Ishikawa (cell line): ENCODE results near the gene ZNF662.

ENCODE experiments used
- EP300 ChIP-seq: IDR thresholded peaks from 2 replicates; pipeline ENCODE4 v1.6.1; 2012; ENCODE audit warnings: borderline replicate concordance
- RAD21 ChIP-seq: IDR thresholded peaks from 2 replicates; pipeline ENCODE4 v1.6.1; 2012; ENCODE audit warnings: low read depth
- TAF1 ChIP-seq: IDR thresholded peaks from 2 replicates; pipeline ENCODE4 v1.6.1; 2012; ENCODE audit warnings: low read depth, mild to moderate bottlenecking
- ZBTB7A ChIP-seq: IDR thresholded peaks from 2 replicates; pipeline ENCODE4 v1.6.1; 2012; ENCODE audit warnings: low read depth

DNA sequence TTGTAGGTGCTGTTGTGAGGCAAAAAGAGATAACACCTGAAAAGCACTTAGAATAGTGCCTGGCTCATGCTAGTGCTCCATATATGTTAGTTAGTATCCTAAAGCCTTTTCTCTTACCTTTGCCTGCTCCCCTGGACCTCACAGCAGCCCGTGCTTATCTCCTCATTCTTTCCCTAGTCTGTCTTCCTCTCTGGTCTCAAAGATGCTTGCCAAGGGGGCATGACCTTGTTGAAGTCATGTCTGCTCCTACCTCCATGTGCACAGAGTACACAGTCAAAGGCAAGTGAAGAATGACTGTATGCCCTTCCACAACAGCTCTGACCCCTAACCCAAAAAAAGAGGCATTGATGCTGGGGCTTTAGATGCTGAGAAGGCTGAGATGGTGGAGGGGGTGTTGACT, 29.5 kb upstream of the ZNF662 start:
- no peak for TF ChIP-seq TAF1
- TF ChIP-seq EP300: no peak
- TF ChIP-seq ZBTB7A: no peak
- no peak for TF ChIP-seq RAD21
